K562 (cell line): ENCODE data around the gene HOXA13. TPM values are rescaled to one million over a fixed set of nuclear protein-coding genes. Genes with fewer than 3 reads are reported as not detected.

Source experiments
- ATAC-seq: fragments of 200-7000 bp; cut with Tn5 transposase; 3 replicates; pipeline ENCODE4 v1.9.1; 2020; ENCODE audit warnings: moderate library complexity
- BruUV-seq: library from RNA; stranded (reverse); fragments of 400-500 nt; replicated peaks from 2 replicates; lab custom pipeline; 2021; lab: Mats Ljungman, UMichigan
- CTCF ChIA-PET: fragments of 300-600 bp; formaldehyde crosslinking; extraction: SDS; loops from one replicate; lab custom pipeline; 2021; ENCODE audit warnings: low intra/inter-chr PET ratio; lab: Yijun Ruan, JAX
- POLR2A ChIA-PET: fragments of 300-600, 350-650 bp; sonication (Branson Sonifier 250); formaldehyde crosslinking; extraction: SDS; loops from one replicate; lab custom pipeline; 2021; ENCODE audit warnings: antibody characterized with exemption, inconsistent platforms; lab: Yijun Ruan, JAX
- DNase-seq, 4 experiments: peaks; one replicate each; pipeline versions ENCODE4 v3.0.0 to v3.0.0-alpha.2; 2011 to 2018; ENCODE audit warnings: low spot score in 3 of 4, mixed read lengths in 3 of 4; ENCODE audit errors: extremely low read depth in 1 of 4
- FAIRE-seq: peaks from 2 replicates; lab custom pipeline; 2011; peaks lifted over from hg19 to GRCh38; lab: Jason Lieb, UNC
- H2AFZ ChIP-seq: 2 replicates; pipeline ENCODE4 v1.6.0; 2011; ENCODE audit warnings: low read depth, low read length, control low read depth, inconsistent platforms
- H3K27ac ChIP-seq: fragments of 200-600 bp; 3 replicates; pipeline ENCODE4 v1.8.0; 2011; ENCODE audit warnings: low read depth, mild to moderate bottlenecking, control low read depth, inconsistent platforms, low read length, moderate library complexity, mixed read lengths; ENCODE audit errors: extremely low read depth
- H3K27me3 ChIP-seq, 2 experiments: fragments of 300-600 bp in 1 of 2; 2 replicates in 1 of 2; 3 replicates in 1 of 2; pipeline versions ENCODE4 v1.6.0 to v1.8.0; 2011; ENCODE audit warnings: inconsistent platforms in 2 of 2, low read length in 2 of 2, mild to moderate bottlenecking in 1 of 2, mixed read lengths in 1 of 2, moderate library complexity in 1 of 2; ENCODE audit not compliant: control insufficient read depth in 2 of 2, insufficient read depth in 2 of 2
- H3K36me3 ChIP-seq: fragments of 300-600 bp; 3 replicates; pipeline ENCODE4 v1.8.0; 2011; ENCODE audit warnings: mild to moderate bottlenecking, low read length, inconsistent platforms; ENCODE audit not compliant: control insufficient read depth, insufficient read depth
- H3K4me1 ChIP-seq, 2 experiments: fragments of 200-600 bp in 1 of 2; replicated peaks in 1 of 2; 2 replicates in 1 of 2; 3 replicates in 1 of 2; pipeline versions ENCODE4 v1.5.1 to v1.8.0; 2011; ENCODE audit warnings: inconsistent platforms in 2 of 2, low read length in 2 of 2, mild to moderate bottlenecking in 1 of 2, mixed read lengths in 1 of 2, moderate library complexity in 1 of 2; ENCODE audit not compliant: control insufficient read depth in 2 of 2, insufficient read depth in 2 of 2
- H3K4me2 ChIP-seq: 2 replicates; pipeline ENCODE4 v1.6.1; 2011; ENCODE audit warnings: low read length, control low read depth, inconsistent platforms, mixed read lengths; ENCODE audit not compliant: insufficient read depth
- H3K4me3 ChIP-seq: fragments of 200-600 bp; sonication (generic), shearing (Covaris generic); 2 replicates; pipeline ENCODE4 v1.5.1; 2016; ENCODE audit warnings: control low read depth, inconsistent platforms
- H3K79me2 ChIP-seq: fragments of 200-600 bp; 3 replicates; pipeline ENCODE4 v1.8.0; 2011; ENCODE audit warnings: low read length, inconsistent platforms; ENCODE audit not compliant: control insufficient read depth, insufficient read depth
- H3K9ac ChIP-seq, 2 experiments: 2 replicates each; pipeline versions ENCODE4 v1.6.0 to v1.6.1; 2011; ENCODE audit warnings: low read depth in 2 of 2, low read length in 2 of 2, control low read depth in 1 of 2, inconsistent platforms in 1 of 2, mild to moderate bottlenecking in 1 of 2, mixed read lengths in 1 of 2; ENCODE audit not compliant: insufficient read depth in 1 of 2
- H3K9me1 ChIP-seq: one replicate; pipeline ENCODE4 v1.6.0; 2011; ENCODE audit warnings: inconsistent platforms, mild to moderate bottlenecking, low read length, moderate library complexity; ENCODE audit not compliant: control insufficient read depth, insufficient read depth
- H3K9me3 ChIP-seq: replicated peaks from 2 replicates; pipeline ENCODE4 v1.5.1; 2011; ENCODE audit warnings: low read depth, low read length, inconsistent platforms; ENCODE audit not compliant: control insufficient read depth, insufficient read depth
- H4K20me1 ChIP-seq: replicated peaks from 2 replicates; pipeline ENCODE4 v1.6.1; 2011; ENCODE audit warnings: low read length, inconsistent platforms, mixed read lengths; ENCODE audit not compliant: control insufficient read depth, insufficient read depth
- CTCF ChIP-seq, 3 experiments: IDR thresholded peaks in 2 of 3; conservative IDR thresholded peaks in 1 of 3; 2 replicates each; pipeline ENCODE4 v1.5.1; 2011 to 2012; ENCODE audit warnings: low read length in 3 of 3, mild to moderate bottlenecking in 3 of 3, control low read depth in 2 of 3, improper control_type of control experiment in 1 of 3, inconsistent platforms in 1 of 3, low read depth in 1 of 3, mixed read lengths in 1 of 3, moderate library complexity in 1 of 3; ENCODE audit not compliant: insufficient read depth in 2 of 3
- NONO ChIP-seq, 2 experiments: fragments of 200-400 bp in 1 of 2; fragments of 450-650 bp in 1 of 2; formaldehyde crosslinking in 1 of 2; IDR thresholded peaks; 2 replicates each; pipeline ENCODE4 v1.6.1; 2017; ENCODE audit warnings: low read depth in 2 of 2, mild to moderate bottlenecking in 2 of 2, moderate library complexity in 2 of 2, low read length in 1 of 2
- PTRF ChIP-seq: fragments of 450-650 bp; IDR thresholded peaks from 2 replicates; pipeline ENCODE4 v1.6.1; 2016; ENCODE audit warnings: mild to moderate bottlenecking, missing genetic modification characterization, missing compliant biosample characterization
- SOX6 ChIP-seq: fragments of 450-650 bp; IDR thresholded peaks from 2 replicates; pipeline ENCODE4 v1.6.1; 2014; ENCODE audit warnings: mild to moderate bottlenecking
- SRF ChIP-seq, 2 experiments: fragments of 250-450, 450-650 bp in 1 of 2; sonication (Bioruptor Pico) in 1 of 2; sonication (generic) in 1 of 2; formaldehyde crosslinking; IDR thresholded peaks; 2 replicates each; pipeline versions ENCODE4 v1.5.0 to v1.5.1; 2020 to 2022; ENCODE audit warnings: mild to moderate bottlenecking in 1 of 2, missing genetic modification reagents in 1 of 2
- ZNF408 ChIP-seq: fragments of 250-450 bp; sonication (Bioruptor Pico); IDR thresholded peaks from 2 replicates; pipeline ENCODE4 v1.4.0; 2020; ENCODE audit warnings: low read depth, mild to moderate bottlenecking, moderate library complexity
- WGBS: fragments of 100-300 bp; shearing (Covaris generic); methylation state at CpG from one replicate; pipeline ENCODE4 v1.1.6; 2016; ENCODE audit warnings: low coverage, mixed read lengths; ENCODE audit not compliant: insufficient coverage; ENCODE audit errors: missing lambda C conversion rate; 5-methylcytosine and 5-hydroxymethylcytosine counted together
- in situ Hi-C: fragments of 300-500 bp; cut with MboI; formaldehyde crosslinking; loops from 4 replicates; pipeline ENCODE4 v1.15.0; 2018; ENCODE audit warnings: inconsistent platforms, mixed read lengths
- intact Hi-C: fragments of 100-400 bp; cut with micrococcal nuclease; formaldehyde crosslinking; loops from 2 replicates; pipeline ENCODE4 v1.14.2; 2022
- polyA plus RNA-seq, 8 experiments: library from polyadenylated mRNA; depleted of rRNA in 4 of 8; stranded (reverse) in 5 of 8; unstranded in 3 of 8; fragments of >200 nt; fragmentation: Nextera tagmentation in 2 of 8; fragmentation: Illumina TruSeq in 1 of 8; extraction: Ambion mirVana in 2 of 8; extraction: Trizol in 1 of 8; gene quantifications; 2 replicates each; pipeline versions ENCODE4 v1.2.1 to v1.2.3, GENCODE V29; 2011 to 2014; ENCODE audit warnings: inconsistent platforms in 1 of 8, missing spikeins in 1 of 8
- total RNA-seq, 7 experiments: library from RNA; depleted of rRNA in 6 of 7; stranded (reverse); fragments of >200 nt in 6 of 7; fragmentation: Illumina TruSeq in 2 of 7; extraction: Trizol in 2 of 7; gene quantifications; 2 replicates each; pipeline versions ENCODE4 v1.2.1 to v1.2.3, GENCODE V29; 2011 to 2021; ENCODE audit warnings: low replicate concordance in 1 of 7
- TF ChIP-seq, protein P1 (sequence below): fragments of 450-650 bp; IDR thresholded peaks from 2 replicates; pipeline ENCODE4 v1.6.1; 2016; ENCODE audit warnings: missing biosample characterization, missing genetic modification characterization
- TF ChIP-seq, protein P2 (sequence below): sonication (generic); formaldehyde crosslinking; IDR thresholded peaks from 2 replicates; pipeline ENCODE4 v1.8.1; 2023; ENCODE audit warnings: mild to moderate bottlenecking, missing genetic modification reagents

Gene HOXA13
- total and polyA plus RNA-seq, 9 of the 15 experiments (the other 6 are each of a cell fraction or from before 2014, with no cell fraction given) = not detected

GRCh38 chr7:27169658-27170425 is 30.0 kb downstream of the HOXA13 start (continued):
- TF ChIP-seq, protein P1, sequence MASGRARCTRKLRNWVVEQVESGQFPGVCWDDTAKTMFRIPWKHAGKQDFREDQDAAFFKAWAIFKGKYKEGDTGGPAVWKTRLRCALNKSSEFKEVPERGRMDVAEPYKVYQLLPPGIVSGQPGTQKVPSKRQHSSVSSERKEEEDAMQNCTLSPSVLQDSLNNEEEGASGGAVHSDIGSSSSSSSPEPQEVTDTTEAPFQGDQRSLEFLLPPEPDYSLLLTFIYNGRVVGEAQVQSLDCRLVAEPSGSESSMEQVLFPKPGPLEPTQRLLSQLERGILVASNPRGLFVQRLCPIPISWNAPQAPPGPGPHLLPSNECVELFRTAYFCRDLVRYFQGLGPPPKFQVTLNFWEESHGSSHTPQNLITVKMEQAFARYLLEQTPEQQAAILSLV (tag) = no peak
- no peak for TF ChIP-seq NONO (IDR thresholded peaks at IDR 0.05; ENCODE audit: low read depth in 2 of 2, low read length in 1 of 2)
- no peak for TF ChIP-seq CTCF (IDR thresholded peaks at IDR 0.05 in 2 of 3, conservative IDR thresholded peaks at IDR 0.05 in 1 of 3; ENCODE audit: insufficient read depth in 2 of 3, low read depth in 1 of 3, low read length in 3 of 3)
- TF ChIP-seq, all 486 proteins: peak for 0

GRCh38 chr7:27168265-27168947 is 31.5 kb downstream of the HOXA13 start:
- no peak for DNase-seq

More at GRCh38 chr7:27168265-27168947, 31.5 kb downstream of the HOXA13 start:
- intact Hi-C loops (no loop called here), in situ Hi-C loops (loop anchor here (5.0 to 25.0 kb wide), 4 partner anchors 656 to 1281 kb away; no protein-coding TSS in a partner anchor)
- Histone ChIP-seq H3K9me1 (no peaks in the 10 kb centered on the region), H3K27me3 (peaks cover 33 to 79% of the 10 kb centered on the region in 2 experiments), H3K4me2 (no peak overlapping the region), H3K36me3 (no peaks in the 10 kb centered on the region), H3K9me3 (no peaks in the 10 kb centered on the region), H3K4me1 (peaks cover 0 to 13% of the 10 kb centered on the region in 2 experiments; a peak in 2 of 5 replicates), H3K4me3 (no peak overlapping the region), H3K27ac (no peak overlapping the region)
- FAIRE-seq = no peak
- WGBS = 9% methylated on average over 20 of the region's 25 CpGs
- ATAC-seq = no peak
- POLR2A ChIA-PET = no interaction called here
- CTCF ChIA-PET = no interaction called here
- no peak for TF ChIP-seq PTRF (tag)
- no peak for TF ChIP-seq ZNF408
- TF ChIP-seq SRF (CRISPR knock-in tag; IDR thresholded peaks at IDR 0.05) = no peak
- TF ChIP-seq, protein P2, sequence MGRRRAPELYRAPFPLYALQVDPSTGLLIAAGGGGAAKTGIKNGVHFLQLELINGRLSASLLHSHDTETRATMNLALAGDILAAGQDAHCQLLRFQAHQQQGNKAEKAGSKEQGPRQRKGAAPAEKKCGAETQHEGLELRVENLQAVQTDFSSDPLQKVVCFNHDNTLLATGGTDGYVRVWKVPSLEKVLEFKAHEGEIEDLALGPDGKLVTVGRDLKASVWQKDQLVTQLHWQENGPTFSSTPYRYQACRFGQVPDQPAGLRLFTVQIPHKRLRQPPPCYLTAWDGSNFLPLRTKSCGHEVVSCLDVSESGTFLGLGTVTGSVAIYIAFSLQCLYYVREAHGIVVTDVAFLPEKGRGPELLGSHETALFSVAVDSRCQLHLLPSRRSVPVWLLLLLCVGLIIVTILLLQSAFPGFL (CRISPR knock-in tag) = no peak
- TF ChIP-seq SOX6 = no peak
- TF ChIP-seq, all 486 proteins: peak for 0
- no peak overlapping the region for H2AFZ ChIP-seq
- no peaks in the 10 kb centered on the region for H3K79me2 ChIP-seq
- H3K9ac ChIP-seq = no peak overlapping the region
- no peaks in the 10 kb centered on the region for H4K20me1 ChIP-seq
- BruUV-seq = no TSS peak
